HepG2 (cell line): Measurements from ENCODE around the gene DIRAS1. TPM values are rescaled to one million over a fixed set of nuclear protein-coding genes. Genes with fewer than 3 reads are reported as not detected.

Source experiments
- ATAC-seq: fragments of 200-7000 bp; cut with Tn5 transposase; 3 replicates; pipeline ENCODE4 v1.9.1; 2020; ENCODE audit warnings: mild to moderate bottlenecking, moderate library complexity
- BruUV-seq: library from RNA; stranded (reverse); fragments of 400-500 nt; replicated peaks from 2 replicates; lab custom pipeline; 2021; lab: Mats Ljungman, UMichigan
- CTCF ChIA-PET: fragments of 300-600 bp; formaldehyde crosslinking; extraction: SDS; loops from one replicate; lab custom pipeline; 2021; ENCODE audit warnings: low total read pairs, inconsistent platforms, low intra/inter-chr PET ratio; lab: Yijun Ruan, JAX
- POLR2A ChIA-PET: fragments of 350-600 bp; sonication (Branson Sonifier 250); formaldehyde crosslinking; loops from one replicate; lab custom pipeline; 2020; ENCODE audit warnings: antibody characterized with exemption, inconsistent platforms; lab: Yijun Ruan, JAX
- DNase-seq: peaks from one replicate; pipeline ENCODE4 v3.0.0-alpha.2; 2015; ENCODE audit warnings: low spot score
- FAIRE-seq: peaks from 3 replicates; lab custom pipeline; 2011; peaks lifted over from hg19 to GRCh38; lab: Jason Lieb, UNC
- H2AFZ ChIP-seq: one replicate; pipeline ENCODE4 v1.6.1; 2011; ENCODE audit warnings: low read length, inconsistent platforms
- H3K27ac ChIP-seq: fragments of 300-600 bp; 3 replicates; pipeline ENCODE4 v1.8.0; 2011; ENCODE audit warnings: mixed run types, mild to moderate bottlenecking, mixed read lengths, low read length, inconsistent platforms; ENCODE audit not compliant: insufficient read depth; ENCODE audit errors: extremely low read length
- H3K27me3 ChIP-seq, 2 experiments: fragments of 200-600 bp in 1 of 2; 2 replicates in 1 of 2; 3 replicates in 1 of 2; pipeline versions ENCODE4 v1.6.0 to v1.8.0; 2011; ENCODE audit warnings: low read length in 2 of 2, mild to moderate bottlenecking in 2 of 2, moderate library complexity in 2 of 2, inconsistent platforms in 1 of 2; ENCODE audit not compliant: insufficient read depth in 2 of 2, control insufficient read depth in 1 of 2
- H3K36me3 ChIP-seq, 2 experiments: fragments of 200-600 bp in 1 of 2; replicated peaks in 1 of 2; 2 replicates in 1 of 2; 3 replicates in 1 of 2; pipeline versions ENCODE4 v1.5.1 to v1.8.0; 2011; ENCODE audit warnings: low read length in 2 of 2, inconsistent platforms in 1 of 2; ENCODE audit not compliant: insufficient read depth in 2 of 2, control insufficient read depth in 1 of 2
- H3K4me1 ChIP-seq: 2 replicates; pipeline ENCODE4 v1.5.1; 2012; ENCODE audit warnings: low read length, inconsistent platforms; ENCODE audit not compliant: insufficient read depth
- H3K4me2 ChIP-seq: 2 replicates; pipeline ENCODE4 v1.6.0; 2011; ENCODE audit warnings: low read depth, low read length, inconsistent platforms
- H3K4me3 ChIP-seq, 3 experiments: fragments of 200-600 bp in 1 of 3; sonication (generic), shearing (Covaris generic) in 1 of 3; replicated peaks in 1 of 3; 2 replicates each; pipeline ENCODE4 v1.5.1; 2011 to 2016; ENCODE audit warnings: low read length in 3 of 3, inconsistent platforms in 2 of 3, low read depth in 2 of 3, mild to moderate bottlenecking in 2 of 3, control low read depth in 1 of 3, mixed read lengths in 1 of 3; ENCODE audit not compliant: insufficient read depth in 1 of 3
- H3K79me2 ChIP-seq: one replicate; pipeline ENCODE4 v1.6.1; 2011; ENCODE audit warnings: low read length, inconsistent platforms; ENCODE audit not compliant: insufficient read depth
- H3K9ac ChIP-seq: 2 replicates; pipeline ENCODE4 v1.6.0; 2011; ENCODE audit warnings: mild to moderate bottlenecking, low read depth, low read length, inconsistent platforms; ENCODE audit not compliant: insufficient read depth
- H3K9me3 ChIP-seq: 2 replicates; pipeline ENCODE4 v1.5.1; 2012; ENCODE audit warnings: mild to moderate bottlenecking, low read length
- H4K20me1 ChIP-seq: 2 replicates; pipeline ENCODE4 v1.6.0; 2011; ENCODE audit warnings: inconsistent platforms, mild to moderate bottlenecking, low read length, moderate library complexity; ENCODE audit not compliant: insufficient read depth
- ATRX ChIP-seq: sonication (generic); formaldehyde crosslinking; IDR thresholded peaks from 2 replicates; pipeline ENCODE4 v1.4.0; 2020; ENCODE audit warnings: missing genetic modification reagents, borderline replicate concordance
- CC2D1A ChIP-seq: sonication (generic); formaldehyde crosslinking; IDR thresholded peaks from 2 replicates; pipeline ENCODE4 v1.8.1; 2023; ENCODE audit warnings: mild to moderate bottlenecking, missing genetic modification reagents
- CHD4 ChIP-seq: fragments of 200-600 bp; sonication (generic); IDR thresholded peaks from 2 replicates; pipeline ENCODE4 v1.7.0; 2017; ENCODE audit warnings: mild to moderate bottlenecking, low read length, borderline replicate concordance
- DR1 ChIP-seq: sonication (generic); formaldehyde crosslinking; IDR thresholded peaks from 2 replicates; pipeline ENCODE4 v1.8.0; 2021; ENCODE audit warnings: mild to moderate bottlenecking, missing genetic modification reagents, inconsistent platforms
- KLF11 ChIP-seq: IDR thresholded peaks from 2 replicates; pipeline ENCODE4 v1.6.1; 2016; ENCODE audit warnings: missing compliant biosample characterization
- MTA1 ChIP-seq: sonication (generic); formaldehyde crosslinking; IDR thresholded peaks from 2 replicates; pipeline ENCODE4 v1.4.0; 2020; ENCODE audit warnings: missing genetic modification reagents, mild to moderate bottlenecking, borderline replicate concordance
- SIX1 ChIP-seq: sonication (generic); formaldehyde crosslinking; IDR thresholded peaks from 2 replicates; pipeline ENCODE4 v1.4.0; 2020; ENCODE audit warnings: missing genetic modification reagents, borderline replicate concordance
- THAP11 ChIP-seq: IDR thresholded peaks from 2 replicates; pipeline ENCODE4 v1.6.1; 2016; ENCODE audit warnings: missing biosample characterization, missing genetic modification reagents
- TMF1 ChIP-seq: sonication (generic); formaldehyde crosslinking; IDR thresholded peaks from 2 replicates; pipeline ENCODE4 v1.8.1; 2022; ENCODE audit warnings: low read depth, missing genetic modification reagents
- ZNF234 ChIP-seq: sonication (generic); formaldehyde crosslinking; conservative IDR thresholded peaks from 2 replicates; pipeline ENCODE4 v1.5.1; 2020; ENCODE audit warnings: mild to moderate bottlenecking, missing genetic modification reagents
- ZNF367 ChIP-seq: sonication (generic); formaldehyde crosslinking; IDR thresholded peaks from 2 replicates; pipeline ENCODE4 v1.4.0; 2020; ENCODE audit warnings: missing genetic modification reagents, borderline replicate concordance
- ZNF616 ChIP-seq: sonication (generic); formaldehyde crosslinking; IDR thresholded peaks from 2 replicates; pipeline ENCODE4 v1.5.0; 2020; ENCODE audit warnings: low read depth, mild to moderate bottlenecking, missing genetic modification reagents
- WGBS: methylation state at CpG from one replicate; pipeline ENCODE4 v1.1.6; 2017; ENCODE audit warnings: low lambda C conversion rate; 5-methylcytosine and 5-hydroxymethylcytosine counted together
- in situ Hi-C: cut with HindIII; loops from 2 replicates; pipeline ENCODE4 v1.10.0; 2017; ENCODE audit warnings: low pct_unique_long_range_greater_than_20kb; ENCODE audit not compliant: extremely low pct_ligation_motif_present
- intact Hi-C: fragments of 100-400 bp; cut with micrococcal nuclease; formaldehyde crosslinking; loops from one replicate; pipeline ENCODE4 v1.10.0; 2022; ENCODE audit not compliant: unreplicated experiment
- polyA plus RNA-seq, 8 experiments: library from polyadenylated mRNA; depleted of rRNA in 3 of 8; stranded (reverse) in 7 of 8; unstranded in 1 of 8; fragments of >200 nt; fragmentation: Illumina TruSeq in 4 of 8; extraction: Trizol in 4 of 8; gene quantifications; 2 replicates each; pipeline versions ENCODE4 v1.2.1 to v1.2.3, GENCODE V29; 2011 to 2016; ENCODE audit warnings: low read depth in 4 of 8, missing spikeins in 1 of 8, mixed read lengths in 1 of 8; ENCODE audit not compliant: insufficient read depth in 1 of 8
- total RNA-seq, 5 experiments: library from RNA; depleted of rRNA; stranded (reverse); fragments of >200 nt; fragmentation: Illumina TruSeq; extraction: Trizol; gene quantifications; 2 replicates each; pipeline ENCODE4 v1.2.3, GENCODE V29; 2016; ENCODE audit warnings: low read depth in 1 of 5
- TF ChIP-seq, protein P1 (sequence below), 2 experiments: sonication (generic) in 1 of 2; formaldehyde crosslinking in 1 of 2; IDR thresholded peaks; 2 replicates each; pipeline versions ENCODE4 v1.4.0 to v1.6.1; 2018 to 2020; ENCODE audit warnings: missing genetic modification reagents in 2 of 2, borderline replicate concordance in 1 of 2, low read depth in 1 of 2, mild to moderate bottlenecking in 1 of 2, missing biosample characterization in 1 of 2

The DIRAS1 gene
- total and polyA plus RNA-seq, 2 of the 13 experiments (the other 11 are each of a cell fraction or from before 2014, with no cell fraction given) = 0.97 to 1.8 TPM

DNA sequence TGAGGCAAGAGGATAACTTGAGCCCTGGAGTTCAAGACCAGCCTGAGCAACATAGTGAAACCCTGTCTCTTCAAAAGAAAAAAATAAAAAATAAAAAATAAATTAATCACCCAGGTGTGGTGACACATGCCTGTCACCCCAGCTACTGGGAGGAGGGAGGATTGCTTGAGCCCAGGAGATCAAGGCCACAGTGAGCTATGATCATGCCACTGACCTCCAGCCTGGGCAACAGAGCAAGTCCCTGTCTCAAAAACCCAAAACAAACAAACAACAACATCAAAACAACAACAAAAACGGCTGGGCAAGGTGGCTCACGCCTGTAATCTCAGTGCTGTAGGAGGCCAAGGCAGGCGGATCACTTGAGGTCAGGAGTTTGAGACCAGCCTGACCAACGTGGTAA is 22.9 kb upstream of the DIRAS1 start (continued):
- no peak for TF ChIP-seq THAP11 (CRISPR knock-in tag)

DNA sequence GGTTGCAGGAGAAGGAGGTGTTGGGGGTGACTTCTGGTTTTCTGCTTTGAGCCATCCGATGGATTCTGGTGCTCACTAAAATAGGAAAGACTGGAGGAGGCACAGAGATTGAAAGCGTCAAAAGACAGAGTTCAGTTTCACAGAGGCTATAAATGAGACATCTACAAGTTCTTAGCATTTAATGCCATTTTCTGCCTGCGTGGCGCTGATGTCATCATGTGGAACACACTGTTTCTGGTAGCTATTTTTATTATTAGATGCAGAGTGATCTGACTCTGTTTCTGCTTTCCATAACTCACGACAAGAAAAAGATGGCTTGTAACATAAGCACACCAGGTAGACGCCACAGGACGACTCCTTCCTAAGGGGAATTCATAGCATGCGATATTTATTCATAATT is 21.9 kb upstream of the DIRAS1 start:
- H3K4me2 ChIP-seq = no peak overlapping the region
- POLR2A ChIA-PET = interaction anchor here (1.2 kb wide), 1 partner anchor 124 kb away, joined by 4 read pairs; the partner anchor contains the start of gene ZNF556
- no peak for TF ChIP-seq KLF11 (CRISPR knock-in tag)
- no peak for TF ChIP-seq ZNF367 (CRISPR knock-in tag)
- TF ChIP-seq ATRX = no peak
- TF ChIP-seq ZNF616 (CRISPR knock-in tag) = no peak
- TF ChIP-seq CHD4 = no peak
- no peak for TF ChIP-seq SIX1 (CRISPR knock-in tag)
- no peak for TF ChIP-seq CC2D1A (CRISPR knock-in tag)
- TF ChIP-seq MTA1 (CRISPR knock-in tag) = no peak
- TF ChIP-seq TMF1 (CRISPR knock-in tag) = no peak
- no peak for TF ChIP-seq DR1 (CRISPR knock-in tag)
- no peak for TF ChIP-seq ZNF234 (CRISPR knock-in tag)
- TF ChIP-seq, protein P1, sequence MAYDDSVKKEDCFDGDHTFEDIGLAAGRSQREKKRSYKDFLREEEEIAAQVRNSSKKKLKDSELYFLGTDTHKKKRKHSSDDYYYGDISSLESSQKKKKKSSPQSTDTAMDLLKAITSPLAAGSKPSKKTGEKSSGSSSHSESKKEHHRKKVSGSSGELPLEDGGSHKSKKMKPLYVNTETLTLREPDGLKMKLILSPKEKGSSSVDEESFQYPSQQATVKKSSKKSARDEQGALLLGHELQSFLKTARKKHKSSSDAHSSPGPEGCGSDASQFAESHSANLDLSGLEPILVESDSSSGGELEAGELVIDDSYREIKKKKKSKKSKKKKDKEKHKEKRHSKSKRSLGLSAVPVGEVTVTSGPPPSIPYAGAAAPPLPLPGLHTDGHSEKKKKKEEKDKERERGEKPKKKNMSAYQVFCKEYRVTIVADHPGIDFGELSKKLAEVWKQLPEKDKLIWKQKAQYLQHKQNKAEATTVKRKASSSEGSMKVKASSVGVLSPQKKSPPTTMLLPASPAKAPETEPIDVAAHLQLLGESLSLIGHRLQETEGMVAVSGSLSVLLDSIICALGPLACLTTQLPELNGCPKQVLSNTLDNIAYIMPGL (CRISPR knock-in tag; IDR thresholded peaks at IDR 0.05; ENCODE audit: borderline replicate concordance in 1 of 2, low read depth in 1 of 2) = no peak
- no peak for FAIRE-seq
- intact Hi-C loops = no loop called here
- peaks cover 7% of the 10 kb centered on the region for H3K4me1 ChIP-seq
- H3K4me3 ChIP-seq = no peak overlapping the region
- no peak overlapping the region for H2AFZ ChIP-seq
- BruUV-seq = no TSS peak
- no peak overlapping the region for H3K9ac ChIP-seq
- in situ Hi-C loops = no loop called here
- H3K27ac ChIP-seq = no peak overlapping the region
- CTCF ChIA-PET = interaction anchor here (1.6 kb wide), 1 partner anchor 95 kb away, joined by 5 read pairs; no protein-coding TSS in a partner anchor
- H3K36me3 ChIP-seq = no peaks in the 10 kb centered on the region
- H3K27me3 ChIP-seq = no peaks in the 10 kb centered on the region; a peak in 1 of 5 replicates
- peaks cover 4% of the 10 kb centered on the region for H3K79me2 ChIP-seq
- DNase-seq = no peak
- no peaks in the 10 kb centered on the region for H3K9me3 ChIP-seq
- no peaks in the 10 kb centered on the region for H4K20me1 ChIP-seq
- WGBS = 4% methylated on average over 8 of the region's 8 CpGs
- ATAC-seq = no peak
